Coronary artery (tissue), 2 donors: ENCODE results near the gene SYTL2.
"Not testable (repeated sequence)": the region's sequence is repeated elsewhere in the genome, so short reads cannot be mapped to it uniquely, and the experiment has no call there.

Source experiments
- DNase-seq: peaks from one replicate; pipeline ENCODE4 v3.0.0-alpha.2; 2017; ENCODE audit warnings: low spot score
- H3K27ac ChIP-seq, 2 donors: fragments of 200-600 bp; sonication (generic); one replicate each; pipeline ENCODE4 v1.5.1; 2016 to 2019
- H3K4me3 ChIP-seq: fragments of 200-600 bp; sonication (generic); 2 replicates; pipeline ENCODE4 v1.5.1; 2016; ENCODE audit warnings: mild to moderate bottlenecking, moderate library complexity
- CTCF ChIP-seq: fragments of 200-600 bp; sonication (generic); IDR thresholded peaks from one replicate; pipeline ENCODE4 v1.5.1; 2019; ENCODE audit warnings: antibody characterized with exemption

SYTL2 gene

GRCh38 chr11:85810871-85811611, at the start of gene SYTL2:
TSS of gene SYTL2 (minus strand) at chr11:85811141. CDS start at chr11:85757725, 53,416 bp downstream.
- no peak for TF ChIP-seq CTCF
- peak within 1 kb of the TSS; percentile 79 for H3K4me3 ChIP-seq
- peak; percentile 78 for DNase-seq
- peak within 1 kb of the TSS; percentile 54 to 73 for H3K27ac ChIP-seq

- H3K27ac ChIP-seq, H3K4me3 ChIP-seq, DNase-seq: not testable (repeated sequence)
Measured at GRCh38 chr11:85859541-85859940, 48.6 kb upstream of the SYTL2 start.

GRCh38 chr11:85857098-85857497, 46.2 kb upstream of the SYTL2 start:
- TF ChIP-seq CTCF = no peak
- no peak overlapping the region for H3K27ac ChIP-seq
- no peak for DNase-seq
- H3K4me3 ChIP-seq = no peak overlapping the region

- no peak for DNase-seq
- Histone ChIP-seq H3K27ac (peak within 1 kb of the TSS; percentile 86 to 87), H3K4me3 (peak within 1 kb of the TSS; percentile 71)
- no peak for TF ChIP-seq CTCF
Measured at GRCh38 chr11:85855341-85855656, 44.4 kb upstream of the SYTL2 start, which contains the start of gene CCDC83. TSS of gene CCDC83 (plus strand) at chr11:85855383. CDS start at chr11:85865124, 9,741 bp downstream.

GRCh38 chr11:85854557-85855340, 43.8 kb upstream of the SYTL2 start:
- H3K27ac ChIP-seq = peak overlapping the region; percentile 86 to 87
- peak; percentile 96 for TF ChIP-seq CTCF
- DNase-seq = peak; percentile 95

GRCh38 chr11:85854212-85854556, 43.2 kb upstream of the SYTL2 start:
- TF ChIP-seq CTCF = no peak
- peak overlapping the region; percentile 71 for H3K4me3 ChIP-seq
- no peak for DNase-seq
- H3K27ac ChIP-seq = peak overlapping the region; percentile 86 to 87

More at GRCh38 chr11:85854557-85855340, 43.8 kb upstream of the SYTL2 start:
- peak overlapping the region; percentile 71 for H3K4me3 ChIP-seq

GRCh38 chr11:85853541-85853940, 42.6 kb upstream of the SYTL2 start:
- not testable (repeated sequence) for H3K4me3 ChIP-seq, DNase-seq, H3K27ac ChIP-seq

GRCh38 chr11:85852754-85853153, 41.8 kb upstream of the SYTL2 start:
- not testable (repeated sequence) for DNase-seq, H3K27ac ChIP-seq, H3K4me3 ChIP-seq
